ENCODE data around the gene IQSEC2. TPM values are rescaled to one million over a fixed set of nuclear protein-coding genes. Genes with fewer than 3 reads are reported as not detected.

The IQSEC2 gene
- total and polyA plus RNA-seq, 9 of the 15 experiments (the other 6 are each of a cell fraction or from before 2014, with no cell fraction given) = 2.7 to 41.8 (median 20.1) TPM

DNA sequence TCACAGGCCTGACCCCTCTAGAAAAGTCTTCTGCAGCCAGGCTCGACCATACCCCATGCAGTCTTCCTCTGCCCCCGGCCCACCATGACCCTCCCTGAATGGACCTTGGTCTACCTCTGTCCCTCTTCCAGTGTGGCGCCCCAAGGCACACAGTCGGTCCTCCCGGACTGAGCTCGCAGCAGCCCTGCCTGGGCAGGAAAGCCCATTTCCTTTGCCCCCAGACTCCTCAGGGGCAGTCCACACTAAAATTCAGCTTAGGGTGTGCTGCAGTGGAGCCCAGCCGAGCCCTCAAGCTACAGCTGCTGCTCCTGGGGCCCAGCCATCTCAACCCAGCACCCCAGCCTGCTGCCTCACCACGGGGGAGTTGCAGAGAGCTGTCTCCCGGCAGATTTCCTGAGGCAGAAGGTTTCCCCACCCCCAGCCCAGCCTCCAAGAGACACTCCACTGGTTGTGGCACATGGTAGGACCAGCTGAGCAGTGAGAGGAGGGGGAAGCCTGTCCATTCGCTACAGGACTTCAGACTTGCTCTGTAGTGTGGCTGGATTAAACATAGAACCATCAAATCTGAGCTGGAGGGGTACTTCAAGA, 37.5 kb upstream of the IQSEC2 start (continued):
- TF ChIP-seq MEF2A (IDR thresholded peaks at IDR 0.05; ENCODE audit: control insufficient read depth, low read depth, low read length) (no peak), ATF3 (IDR thresholded peaks at IDR 0.05) (no peak), ATF3 (CRISPR knock-in tag; conservative IDR thresholded peaks at IDR 0.05) (no peak), E2F5 (CRISPR knock-in tag; IDR thresholded peaks at IDR 0.05) (no peak), ZNF197 (CRISPR knock-in tag; IDR thresholded peaks at IDR 0.05; ENCODE audit: low read depth) (no peak), ZNF589 (CRISPR knock-in tag; IDR thresholded peaks at IDR 0.05; ENCODE audit: low read depth) (no peak), HIVEP1 (CRISPR knock-in tag; IDR thresholded peaks at IDR 0.05) (no peak)
- TF ChIP-seq, protein P1, sequence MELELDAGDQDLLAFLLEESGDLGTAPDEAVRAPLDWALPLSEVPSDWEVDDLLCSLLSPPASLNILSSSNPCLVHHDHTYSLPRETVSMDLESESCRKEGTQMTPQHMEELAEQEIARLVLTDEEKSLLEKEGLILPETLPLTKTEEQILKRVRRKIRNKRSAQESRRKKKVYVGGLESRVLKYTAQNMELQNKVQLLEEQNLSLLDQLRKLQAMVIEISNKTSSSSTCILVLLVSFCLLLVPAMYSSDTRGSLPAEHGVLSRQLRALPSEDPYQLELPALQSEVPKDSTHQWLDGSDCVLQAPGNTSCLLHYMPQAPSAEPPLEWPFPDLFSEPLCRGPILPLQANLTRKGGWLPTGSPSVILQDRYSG (tag; conservative IDR thresholded peaks at IDR 0.05; ENCODE audit: low read depth) = no peak
- TF ChIP-seq, protein P2, sequence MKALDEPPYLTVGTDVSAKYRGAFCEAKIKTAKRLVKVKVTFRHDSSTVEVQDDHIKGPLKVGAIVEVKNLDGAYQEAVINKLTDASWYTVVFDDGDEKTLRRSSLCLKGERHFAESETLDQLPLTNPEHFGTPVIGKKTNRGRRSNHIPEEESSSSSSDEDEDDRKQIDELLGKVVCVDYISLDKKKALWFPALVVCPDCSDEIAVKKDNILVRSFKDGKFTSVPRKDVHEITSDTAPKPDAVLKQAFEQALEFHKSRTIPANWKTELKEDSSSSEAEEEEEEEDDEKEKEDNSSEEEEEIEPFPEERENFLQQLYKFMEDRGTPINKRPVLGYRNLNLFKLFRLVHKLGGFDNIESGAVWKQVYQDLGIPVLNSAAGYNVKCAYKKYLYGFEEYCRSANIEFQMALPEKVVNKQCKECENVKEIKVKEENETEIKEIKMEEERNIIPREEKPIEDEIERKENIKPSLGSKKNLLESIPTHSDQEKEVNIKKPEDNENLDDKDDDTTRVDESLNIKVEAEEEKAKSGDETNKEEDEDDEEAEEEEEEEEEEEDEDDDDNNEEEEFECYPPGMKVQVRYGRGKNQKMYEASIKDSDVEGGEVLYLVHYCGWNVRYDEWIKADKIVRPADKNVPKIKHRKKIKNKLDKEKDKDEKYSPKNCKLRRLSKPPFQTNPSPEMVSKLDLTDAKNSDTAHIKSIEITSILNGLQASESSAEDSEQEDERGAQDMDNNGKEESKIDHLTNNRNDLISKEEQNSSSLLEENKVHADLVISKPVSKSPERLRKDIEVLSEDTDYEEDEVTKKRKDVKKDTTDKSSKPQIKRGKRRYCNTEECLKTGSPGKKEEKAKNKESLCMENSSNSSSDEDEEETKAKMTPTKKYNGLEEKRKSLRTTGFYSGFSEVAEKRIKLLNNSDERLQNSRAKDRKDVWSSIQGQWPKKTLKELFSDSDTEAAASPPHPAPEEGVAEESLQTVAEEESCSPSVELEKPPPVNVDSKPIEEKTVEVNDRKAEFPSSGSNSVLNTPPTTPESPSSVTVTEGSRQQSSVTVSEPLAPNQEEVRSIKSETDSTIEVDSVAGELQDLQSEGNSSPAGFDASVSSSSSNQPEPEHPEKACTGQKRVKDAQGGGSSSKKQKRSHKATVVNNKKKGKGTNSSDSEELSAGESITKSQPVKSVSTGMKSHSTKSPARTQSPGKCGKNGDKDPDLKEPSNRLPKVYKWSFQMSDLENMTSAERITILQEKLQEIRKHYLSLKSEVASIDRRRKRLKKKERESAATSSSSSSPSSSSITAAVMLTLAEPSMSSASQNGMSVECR (CRISPR knock-in tag; IDR thresholded peaks at IDR 0.05) = no peak

Data from K562 (cell line).